Esophagus muscularis mucosa (tissue), 4 donors: ENCODE results near the gene CLIC1. TPM values are rescaled to one million over a fixed set of nuclear protein-coding genes. Genes with fewer than 3 reads are reported as not detected.

Experiments used
- DNase-seq: peaks from one replicate; pipeline ENCODE4 v3.0.0-alpha.2; 2017; ENCODE audit errors: extremely low spot score
- H3K27ac ChIP-seq, 4 donors: fragments of 200-600 bp; sonication (generic); replicated peaks in 1 of 4; 1 replicate in 3 of 4; 2 replicates in 1 of 4; pipeline ENCODE4 v1.5.1; 2016 to 2019; ENCODE audit warnings: mild to moderate bottlenecking in 1 of 4
- H3K27me3 ChIP-seq, 4 donors: fragments of 200-600 bp; sonication (generic); one replicate each; pipeline versions ENCODE4 v1.5.1 to v1.6.0; 2016 to 2019
- H3K36me3 ChIP-seq, 4 donors: fragments of 200-600 bp; sonication (generic); one replicate each; pipeline ENCODE4 v1.5.1; 2016 to 2019
- H3K4me1 ChIP-seq, 4 donors: fragments of 200-600 bp; sonication (generic); one replicate each; pipeline ENCODE4 v1.5.1; 2016 to 2019
- H3K4me3 ChIP-seq, 4 donors: fragments of 200-600 bp; sonication (generic); 1 replicate in 2 of 4; 2 replicates in 2 of 4; pipeline ENCODE4 v1.5.1; 2016 to 2019; ENCODE audit warnings: mild to moderate bottlenecking in 4 of 4, moderate library complexity in 1 of 4
- H3K9me3 ChIP-seq, 4 donors: fragments of 200-600 bp; sonication (generic); 1 replicate in 3 of 4; 2 replicates in 1 of 4; pipeline ENCODE4 v1.5.1; 2016 to 2019
- EP300 ChIP-seq: sonication (generic); formaldehyde crosslinking; IDR thresholded peaks from one replicate; pipeline ENCODE4 v1.6.1; 2017; ENCODE audit warnings: antibody characterized with exemption
- POLR2A ChIP-seq: fragments of 450-650 bp; IDR thresholded peaks from one replicate; pipeline ENCODE4 v1.6.1; 2017; ENCODE audit warnings: antibody characterized with exemption, moderate library complexity, mild to moderate bottlenecking, low read depth
- POLR2AphosphoS5 ChIP-seq, 2 donors: sonication (generic); formaldehyde crosslinking; IDR thresholded peaks; one replicate each; pipeline ENCODE4 v1.6.1; 2017; ENCODE audit warnings: antibody characterized with exemption in 2 of 2
- WGBS: methylation state at CpG from one replicate; pipeline ENCODE4 v1.1.5; 2018; 5-methylcytosine and 5-hydroxymethylcytosine counted together
- intact Hi-C: fragments of 100-400 bp; cut with DNase I; formaldehyde crosslinking; loops from one replicate; pipeline ENCODE4 v1.15.1; 2023
- total RNA-seq, 4 donors: library from RNA; depleted of rRNA; stranded (reverse); fragments of >200 nt; gene quantifications; one replicate each; pipeline versions ENCODE4 v1.1.0 to v1.2.1, GENCODE V29; 2016
- TF ChIP-seq, protein P1 (sequence below), 3 experiments: fragments of 200-600 bp in 2 of 3; fragments of 450-650 bp in 1 of 3; sonication (generic) in 2 of 3; IDR thresholded peaks; one replicate each; pipeline ENCODE4 v1.5.1; 2017 to 2019; ENCODE audit warnings: antibody characterized with exemption in 3 of 3, mild to moderate bottlenecking in 2 of 3, moderate library complexity in 1 of 3

CLIC1 gene
- total RNA-seq, 4 donors from 2014 or later: 208 to 379 (median 290) TPM

DNA sequence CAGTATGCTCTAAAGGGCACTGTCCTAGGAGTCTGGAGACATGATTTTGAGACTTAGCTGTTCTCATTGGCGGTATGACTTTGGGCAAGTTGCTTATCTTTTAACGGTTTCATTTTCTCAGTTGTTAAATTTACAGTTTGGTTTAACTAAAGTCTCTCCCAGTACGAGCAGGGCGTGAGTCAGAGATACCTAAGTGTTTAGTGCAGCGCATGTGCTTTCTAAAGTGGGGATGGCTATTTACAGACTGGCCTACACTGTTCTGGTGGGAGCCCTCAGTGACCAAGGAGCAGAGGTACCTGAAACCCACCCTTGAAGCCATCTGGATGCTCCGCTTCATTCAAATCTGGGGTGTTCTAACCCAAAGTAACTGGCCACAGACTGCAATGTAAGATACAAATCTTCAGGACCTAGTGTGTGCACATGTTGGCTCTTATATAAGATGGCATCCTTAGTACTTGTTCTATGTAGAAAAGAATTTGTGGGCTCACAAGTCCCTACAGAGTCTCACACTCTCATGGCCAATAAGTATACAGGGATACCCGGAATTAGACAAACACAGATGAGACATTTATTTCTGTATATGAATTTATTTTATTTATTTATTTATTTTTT lies 14.2 kb upstream of the CLIC1 start:
- peaks cover 0 to 18% (median 10%) of the 10 kb centered on the region in 4 donors for H3K4me1 ChIP-seq
- H3K4me3 ChIP-seq: no peak overlapping the region
- H3K27ac ChIP-seq: no peak overlapping the region
- WGBS: 84% methylated on average over 7 of the region's 7 CpGs
- TF ChIP-seq, protein P1, sequence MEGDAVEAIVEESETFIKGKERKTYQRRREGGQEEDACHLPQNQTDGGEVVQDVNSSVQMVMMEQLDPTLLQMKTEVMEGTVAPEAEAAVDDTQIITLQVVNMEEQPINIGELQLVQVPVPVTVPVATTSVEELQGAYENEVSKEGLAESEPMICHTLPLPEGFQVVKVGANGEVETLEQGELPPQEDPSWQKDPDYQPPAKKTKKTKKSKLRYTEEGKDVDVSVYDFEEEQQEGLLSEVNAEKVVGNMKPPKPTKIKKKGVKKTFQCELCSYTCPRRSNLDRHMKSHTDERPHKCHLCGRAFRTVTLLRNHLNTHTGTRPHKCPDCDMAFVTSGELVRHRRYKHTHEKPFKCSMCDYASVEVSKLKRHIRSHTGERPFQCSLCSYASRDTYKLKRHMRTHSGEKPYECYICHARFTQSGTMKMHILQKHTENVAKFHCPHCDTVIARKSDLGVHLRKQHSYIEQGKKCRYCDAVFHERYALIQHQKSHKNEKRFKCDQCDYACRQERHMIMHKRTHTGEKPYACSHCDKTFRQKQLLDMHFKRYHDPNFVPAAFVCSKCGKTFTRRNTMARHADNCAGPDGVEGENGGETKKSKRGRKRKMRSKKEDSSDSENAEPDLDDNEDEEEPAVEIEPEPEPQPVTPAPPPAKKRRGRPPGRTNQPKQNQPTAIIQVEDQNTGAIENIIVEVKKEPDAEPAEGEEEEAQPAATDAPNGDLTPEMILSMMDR (IDR thresholded peaks at IDR 0.05): no peak
- TF ChIP-seq POLR2A (no peak), EP300 (no peak)
- no peaks in the 10 kb centered on the region for H3K36me3 ChIP-seq
- no peaks in the 10 kb centered on the region for H3K27me3 ChIP-seq
- H3K9me3 ChIP-seq: no peaks in the 10 kb centered on the region
- intact Hi-C loops: no loop called here
- DNase-seq: no peak

DNA sequence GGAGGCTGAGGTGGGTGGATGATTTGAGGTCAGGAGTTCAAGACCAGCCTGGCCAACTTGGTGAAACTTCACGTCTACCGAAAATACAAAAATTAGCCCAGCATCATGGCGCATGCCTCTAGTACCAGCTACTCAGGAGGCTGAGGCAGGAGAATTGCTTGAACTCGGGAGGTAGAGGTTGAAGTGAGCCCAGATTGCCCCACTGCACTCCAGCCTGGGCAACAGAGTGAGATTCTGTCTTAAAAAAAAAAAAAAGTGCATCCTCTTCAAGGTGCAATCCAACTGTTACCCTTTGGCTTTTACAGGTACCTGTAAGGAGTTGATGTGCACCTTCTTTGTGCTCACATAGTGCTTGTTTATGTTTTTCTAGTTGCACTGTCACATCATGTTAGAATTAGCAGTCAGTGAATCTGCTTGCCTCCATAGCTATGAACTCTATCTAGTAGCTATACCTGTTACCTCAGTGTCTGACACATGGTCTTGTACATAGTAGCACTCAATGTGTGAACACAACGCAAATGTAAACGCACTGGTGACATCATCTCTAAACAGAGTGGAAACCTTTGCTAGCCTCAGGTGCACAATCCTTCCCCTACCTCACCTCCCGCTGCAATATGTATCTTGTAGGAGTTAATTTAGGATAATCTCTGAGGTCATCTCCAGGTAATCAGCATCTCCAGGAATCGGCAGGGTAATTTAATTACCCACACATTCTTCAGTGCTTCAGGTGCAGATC lies 13.1 kb upstream of the CLIC1 start:
- WGBS: 92% methylated on average over 8 of the region's 8 CpGs
- H3K27me3 ChIP-seq: no peaks in the 10 kb centered on the region
- intact Hi-C loops: no loop called here

DNA sequence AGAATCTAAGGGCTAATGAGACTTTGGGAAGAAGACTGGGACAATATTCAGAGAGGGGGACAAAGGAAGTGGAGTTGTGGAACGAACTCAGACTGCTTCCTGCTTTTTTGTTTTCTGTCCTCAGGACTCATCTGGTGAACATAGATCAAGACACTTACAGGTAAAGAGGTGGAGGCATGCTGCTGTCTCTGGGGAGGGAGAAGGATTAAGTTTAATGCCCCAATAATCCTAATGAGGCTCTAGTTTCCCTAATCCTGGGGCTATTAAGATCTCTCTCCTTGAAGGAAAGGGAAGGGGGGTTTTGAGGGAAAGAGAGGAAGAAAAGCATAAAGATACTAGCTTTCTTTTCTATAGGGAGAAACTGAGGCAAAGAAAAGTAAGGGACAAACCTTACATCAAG lies 8.1 kb upstream of the CLIC1 start:
- Histone ChIP-seq H3K4me3 (no peak overlapping the region), H3K4me1 (peaks cover 9 to 30% (median 21%) of the 10 kb centered on the region in 4 donors), H3K9me3 (no peaks in the 10 kb centered on the region), H3K27me3 (no peaks in the 10 kb centered on the region), H3K36me3 (peaks cover 0 to 8% (median 0%) of the 10 kb centered on the region in 4 donors), H3K27ac (no peak overlapping the region)
- intact Hi-C loops: no loop called here
- WGBS: 53% methylated on average over 1 of the region's 1 CpG
- DNase-seq: no peak
- TF ChIP-seq POLR2AphosphoS5 (IDR thresholded peaks at IDR 0.05) (no peak), POLR2A (no peak), EP300 (no peak)
- TF ChIP-seq, protein P1 (IDR thresholded peaks at IDR 0.05): no peak

More for the DNA sequence above, 13.1 kb upstream of the CLIC1 start:
- TF ChIP-seq, protein P1 (IDR thresholded peaks at IDR 0.05): no peak
- TF ChIP-seq POLR2AphosphoS5 (IDR thresholded peaks at IDR 0.05) (no peak), EP300 (no peak), POLR2A (no peak)
- H3K36me3 ChIP-seq: no peaks in the 10 kb centered on the region
- H3K4me3 ChIP-seq: no peak overlapping the region
- no peak overlapping the region for H3K27ac ChIP-seq
- peaks cover 0 to 18% (median 10%) of the 10 kb centered on the region in 4 donors for H3K4me1 ChIP-seq
- no peak for DNase-seq
- no peaks in the 10 kb centered on the region for H3K9me3 ChIP-seq

DNA sequence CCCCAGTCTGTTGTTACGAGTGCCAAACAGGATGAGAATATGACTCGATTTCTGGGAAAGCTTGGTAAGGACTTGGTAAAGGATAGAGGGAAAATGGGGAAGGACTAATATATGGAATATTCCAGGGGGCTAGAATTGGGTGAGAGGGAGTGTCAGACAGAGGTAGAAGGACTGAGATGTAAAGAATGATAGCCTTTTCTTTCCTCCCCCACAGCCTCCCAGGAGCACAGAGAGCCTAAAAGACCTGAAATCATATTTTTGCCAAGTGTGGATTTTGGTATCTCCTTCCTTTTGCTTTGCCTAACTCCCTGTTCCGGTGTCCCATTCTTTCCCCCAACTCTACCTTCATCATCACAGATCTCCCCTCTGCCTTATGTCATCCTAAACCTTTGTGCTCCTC lies 6.6 kb upstream of the CLIC1 start:
- intact Hi-C loops: no loop called here
- WGBS: 84% methylated on average over 3 of the region's 3 CpGs

More for the DNA sequence above, 6.6 kb upstream of the CLIC1 start:
- no peak for DNase-seq
- Histone ChIP-seq H3K36me3 (peaks cover 0 to 8% (median 0%) of the 10 kb centered on the region in 4 donors), H3K27me3 (no peaks in the 10 kb centered on the region), H3K9me3 (no peaks in the 10 kb centered on the region), H3K27ac (no peak overlapping the region), H3K4me1 (peaks cover 16 to 41% (median 34%) of the 10 kb centered on the region in 4 donors), H3K4me3 (no peak overlapping the region)
- TF ChIP-seq POLR2A (no peak), EP300 (no peak), POLR2AphosphoS5 (IDR thresholded peaks at IDR 0.05) (no peak)
- TF ChIP-seq, protein P1 (IDR thresholded peaks at IDR 0.05): no peak
